ENCODE data around the gene RBBP6. TPM values are rescaled to one million over a fixed set of nuclear protein-coding genes. Genes with fewer than 3 reads are reported as not detected.

RBBP6 gene
- total RNA-seq, 1 experiment from 2014 or later, result 76.6 TPM

- Histone ChIP-seq H3K4me1 (replicated peaks; ENCODE audit: insufficient read depth) (no peaks in the 10 kb centered on the region), H3K79me2 (ENCODE audit: low read depth) (no peaks in the 10 kb centered on the region), H3K27me3 (ENCODE audit: insufficient read depth, low read depth) (no peaks in the 10 kb centered on the region), H2AFZ (no peak overlapping the region), H4K20me1 (ENCODE audit: insufficient read depth) (no peaks in the 10 kb centered on the region), H3K4me2 (no peak overlapping the region), H3K9me2 (ENCODE audit: insufficient read depth) (no peaks in the 10 kb centered on the region), H3K9me3 (ENCODE audit: insufficient read depth, low read depth) (no peaks in the 10 kb centered on the region), H3K4me3 (no peak overlapping the region), H3F3A (ENCODE audit: insufficient read depth, low read depth) (peaks cover 7% of the 10 kb centered on the region; the same call in 1 of the 2 replicates), H3K36me3 (ENCODE audit: low read depth) (no peaks in the 10 kb centered on the region), H3K27ac (no peak overlapping the region)
- BruUV-seq (replicated peaks), result no TSS peak
- CTCF ChIA-PET, result no interaction called here
- POLR2A ChIA-PET (ENCODE audit: unreplicated experiment), result no interaction called here
- no peak for TF ChIP-seq EZH2 (IDR thresholded peaks at IDR 0.05; ENCODE audit: low read depth)
- TF ChIP-seq, protein P1, sequence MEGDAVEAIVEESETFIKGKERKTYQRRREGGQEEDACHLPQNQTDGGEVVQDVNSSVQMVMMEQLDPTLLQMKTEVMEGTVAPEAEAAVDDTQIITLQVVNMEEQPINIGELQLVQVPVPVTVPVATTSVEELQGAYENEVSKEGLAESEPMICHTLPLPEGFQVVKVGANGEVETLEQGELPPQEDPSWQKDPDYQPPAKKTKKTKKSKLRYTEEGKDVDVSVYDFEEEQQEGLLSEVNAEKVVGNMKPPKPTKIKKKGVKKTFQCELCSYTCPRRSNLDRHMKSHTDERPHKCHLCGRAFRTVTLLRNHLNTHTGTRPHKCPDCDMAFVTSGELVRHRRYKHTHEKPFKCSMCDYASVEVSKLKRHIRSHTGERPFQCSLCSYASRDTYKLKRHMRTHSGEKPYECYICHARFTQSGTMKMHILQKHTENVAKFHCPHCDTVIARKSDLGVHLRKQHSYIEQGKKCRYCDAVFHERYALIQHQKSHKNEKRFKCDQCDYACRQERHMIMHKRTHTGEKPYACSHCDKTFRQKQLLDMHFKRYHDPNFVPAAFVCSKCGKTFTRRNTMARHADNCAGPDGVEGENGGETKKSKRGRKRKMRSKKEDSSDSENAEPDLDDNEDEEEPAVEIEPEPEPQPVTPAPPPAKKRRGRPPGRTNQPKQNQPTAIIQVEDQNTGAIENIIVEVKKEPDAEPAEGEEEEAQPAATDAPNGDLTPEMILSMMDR (conservative IDR thresholded peaks at IDR 0.05), result no peak
- intact Hi-C loops (cut with micrococcal nuclease; ENCODE audit: unreplicated experiment), result no loop called here
- no peak for DNase-seq
Observed at GRCh38 chr16:24531166-24531565, 8.2 kb upstream of the RBBP6 start.

- H3K79me2 ChIP-seq (ENCODE audit: low read depth), result peaks cover 2% of the 10 kb centered on the region
- no peaks in the 10 kb centered on the region for H3K27me3 ChIP-seq (ENCODE audit: insufficient read depth, low read depth)
- H3K4me2 ChIP-seq, result no peak overlapping the region
- no peaks in the 10 kb centered on the region for H3K9me2 ChIP-seq (ENCODE audit: insufficient read depth)
- H3K9me3 ChIP-seq (ENCODE audit: insufficient read depth, low read depth), result no peaks in the 10 kb centered on the region
- ChIA-PET CTCF (no interaction called here), POLR2A (ENCODE audit: unreplicated experiment) (no interaction called here)
- DNase-seq, result no peak
- H2AFZ ChIP-seq, result no peak overlapping the region
- intact Hi-C loops (cut with micrococcal nuclease; ENCODE audit: unreplicated experiment), result loop anchor here (5.0 kb wide), 1 partner anchor 723 kb away; the partner anchor contains the start of gene ZKSCAN2
- no peaks in the 10 kb centered on the region for H4K20me1 ChIP-seq (ENCODE audit: insufficient read depth)
- peaks cover 5% of the 10 kb centered on the region; the same call in 1 of the 2 replicates for H3K4me1 ChIP-seq (replicated peaks; ENCODE audit: insufficient read depth)
- TF ChIP-seq, protein P1 (conservative IDR thresholded peaks at IDR 0.05), result no peak
- no peak for TF ChIP-seq EZH2 (IDR thresholded peaks at IDR 0.05; ENCODE audit: low read depth)
- H3K27ac ChIP-seq, result no peak overlapping the region
- H3F3A ChIP-seq (ENCODE audit: insufficient read depth, low read depth), result 0 out of 2 replicates have a peak, but pooled peaks cover 3% of the 10 kb centered on the region
- no peaks in the 10 kb centered on the region for H3K36me3 ChIP-seq (ENCODE audit: low read depth)
- no peak overlapping the region for H3K4me3 ChIP-seq
- BruUV-seq (replicated peaks), result no TSS peak
Observed at GRCh38 chr16:24534620-24535019, 4.7 kb upstream of the RBBP6 start.

- peaks cover 15% of the 10 kb centered on the region for H3K79me2 ChIP-seq (ENCODE audit: low read depth)
- TF ChIP-seq, protein P1 (conservative IDR thresholded peaks at IDR 0.05), result no peak
- no peak for TF ChIP-seq EZH2 (IDR thresholded peaks at IDR 0.05; ENCODE audit: low read depth)
- peaks cover 5% of the 10 kb centered on the region; the same call in 1 of the 2 replicates for H3K4me1 ChIP-seq (replicated peaks; ENCODE audit: insufficient read depth)
- H3K9me3 ChIP-seq (ENCODE audit: insufficient read depth, low read depth), result no peaks in the 10 kb centered on the region
- peaks cover 9% of the 10 kb centered on the region; the same call in 1 of the 2 replicates for H4K20me1 ChIP-seq (ENCODE audit: insufficient read depth)
- no peaks in the 10 kb centered on the region for H3K36me3 ChIP-seq (ENCODE audit: low read depth)
- H3K4me3 ChIP-seq, result no peak overlapping the region
- H3K27ac ChIP-seq, result no peak overlapping the region
- no peak for DNase-seq
- ChIA-PET CTCF (interaction anchor here (1.3 kb wide), 1 partner anchor 9 kb away, joined by 4 read pairs; no protein-coding TSS in a partner anchor), POLR2A (ENCODE audit: unreplicated experiment) (no interaction called here)
- H3F3A ChIP-seq (ENCODE audit: insufficient read depth, low read depth), result 0 out of 2 replicates have a peak, but pooled peaks cover 3% of the 10 kb centered on the region
- H3K4me2 ChIP-seq, result no peak overlapping the region
- H2AFZ ChIP-seq, result no peak overlapping the region
- no peaks in the 10 kb centered on the region for H3K9me2 ChIP-seq (ENCODE audit: insufficient read depth)
- intact Hi-C loops (cut with micrococcal nuclease; ENCODE audit: unreplicated experiment), result loop anchor here (5.0 kb wide), 1 partner anchor 721 kb away; the partner anchor contains the start of gene ZKSCAN2
- no peaks in the 10 kb centered on the region for H3K27me3 ChIP-seq (ENCODE audit: insufficient read depth, low read depth)
- BruUV-seq (replicated peaks), result no TSS peak
Observed at GRCh38 chr16:24535827-24536226, 3.5 kb upstream of the RBBP6 start.

All from PC-9 (cell line).